HepG2 (cell line): ENCODE results near the gene PLD3. TPM values are rescaled to one million over a fixed set of nuclear protein-coding genes. Genes with fewer than 3 reads are reported as not detected.

Experiments
- ATAC-seq: fragments of 200-7000 bp; cut with Tn5 transposase; 3 replicates; pipeline ENCODE4 v1.9.1; 2020; ENCODE audit warnings: mild to moderate bottlenecking, moderate library complexity
- BruUV-seq: library from RNA; stranded (reverse); fragments of 400-500 nt; replicated peaks from 2 replicates; lab custom pipeline; 2021; lab: Mats Ljungman, UMichigan
- CTCF ChIA-PET: fragments of 300-600 bp; formaldehyde crosslinking; extraction: SDS; loops from one replicate; lab custom pipeline; 2021; ENCODE audit warnings: low total read pairs, inconsistent platforms, low intra/inter-chr PET ratio; lab: Yijun Ruan, JAX
- POLR2A ChIA-PET: fragments of 350-600 bp; sonication (Branson Sonifier 250); formaldehyde crosslinking; loops from one replicate; lab custom pipeline; 2020; ENCODE audit warnings: antibody characterized with exemption, inconsistent platforms; lab: Yijun Ruan, JAX
- DNase-seq: peaks from one replicate; pipeline ENCODE4 v3.0.0-alpha.2; 2015; ENCODE audit warnings: low spot score
- FAIRE-seq: peaks from 3 replicates; lab custom pipeline; 2011; peaks lifted over from hg19 to GRCh38; lab: Jason Lieb, UNC
- H2AFZ ChIP-seq: one replicate; pipeline ENCODE4 v1.6.1; 2011; ENCODE audit warnings: low read length, inconsistent platforms
- H3K27ac ChIP-seq: fragments of 300-600 bp; 3 replicates; pipeline ENCODE4 v1.8.0; 2011; ENCODE audit warnings: mixed run types, mild to moderate bottlenecking, mixed read lengths, low read length, inconsistent platforms; ENCODE audit not compliant: insufficient read depth; ENCODE audit errors: extremely low read length
- H3K27me3 ChIP-seq, 2 experiments: fragments of 200-600 bp in 1 of 2; 2 replicates in 1 of 2; 3 replicates in 1 of 2; pipeline versions ENCODE4 v1.6.0 to v1.8.0; 2011; ENCODE audit warnings: low read length in 2 of 2, mild to moderate bottlenecking in 2 of 2, moderate library complexity in 2 of 2, inconsistent platforms in 1 of 2; ENCODE audit not compliant: insufficient read depth in 2 of 2, control insufficient read depth in 1 of 2
- H3K36me3 ChIP-seq, 2 experiments: fragments of 200-600 bp in 1 of 2; replicated peaks in 1 of 2; 2 replicates in 1 of 2; 3 replicates in 1 of 2; pipeline versions ENCODE4 v1.5.1 to v1.8.0; 2011; ENCODE audit warnings: low read length in 2 of 2, inconsistent platforms in 1 of 2; ENCODE audit not compliant: insufficient read depth in 2 of 2, control insufficient read depth in 1 of 2
- H3K4me1 ChIP-seq: 2 replicates; pipeline ENCODE4 v1.5.1; 2012; ENCODE audit warnings: low read length, inconsistent platforms; ENCODE audit not compliant: insufficient read depth
- H3K4me2 ChIP-seq: 2 replicates; pipeline ENCODE4 v1.6.0; 2011; ENCODE audit warnings: low read depth, low read length, inconsistent platforms
- H3K4me3 ChIP-seq, 3 experiments: fragments of 200-600 bp in 1 of 3; sonication (generic), shearing (Covaris generic) in 1 of 3; replicated peaks in 1 of 3; 2 replicates each; pipeline ENCODE4 v1.5.1; 2011 to 2016; ENCODE audit warnings: low read length in 3 of 3, inconsistent platforms in 2 of 3, low read depth in 2 of 3, mild to moderate bottlenecking in 2 of 3, control low read depth in 1 of 3, mixed read lengths in 1 of 3; ENCODE audit not compliant: insufficient read depth in 1 of 3
- H3K79me2 ChIP-seq: one replicate; pipeline ENCODE4 v1.6.1; 2011; ENCODE audit warnings: low read length, inconsistent platforms; ENCODE audit not compliant: insufficient read depth
- H3K9ac ChIP-seq: 2 replicates; pipeline ENCODE4 v1.6.0; 2011; ENCODE audit warnings: mild to moderate bottlenecking, low read depth, low read length, inconsistent platforms; ENCODE audit not compliant: insufficient read depth
- H3K9me3 ChIP-seq: 2 replicates; pipeline ENCODE4 v1.5.1; 2012; ENCODE audit warnings: mild to moderate bottlenecking, low read length
- H4K20me1 ChIP-seq: 2 replicates; pipeline ENCODE4 v1.6.0; 2011; ENCODE audit warnings: inconsistent platforms, mild to moderate bottlenecking, low read length, moderate library complexity; ENCODE audit not compliant: insufficient read depth
- DDIT3 ChIP-seq: sonication (generic); formaldehyde crosslinking; IDR thresholded peaks from 2 replicates; pipeline ENCODE4 v1.4.0; 2020; ENCODE audit warnings: mild to moderate bottlenecking, missing genetic modification reagents
- GATAD2A ChIP-seq: IDR thresholded peaks from 2 replicates; pipeline ENCODE4 v1.6.1; 2016
- JARID2 ChIP-seq: sonication (generic); formaldehyde crosslinking; IDR thresholded peaks from 2 replicates; pipeline ENCODE4 v1.8.1; 2023; ENCODE audit warnings: missing genetic modification reagents, inconsistent platforms; ENCODE audit not compliant: insufficient replicate concordance
- MZF1 ChIP-seq: sonication (generic); formaldehyde crosslinking; IDR thresholded peaks from 2 replicates; pipeline ENCODE4 v1.8.1; 2023; ENCODE audit warnings: mild to moderate bottlenecking, missing genetic modification reagents, borderline replicate concordance
- NCOA1 ChIP-seq: sonication (generic); formaldehyde crosslinking; IDR thresholded peaks from 2 replicates; pipeline ENCODE4 v1.9.0; 2021; ENCODE audit warnings: missing genetic modification reagents
- RBFOX2 ChIP-seq: fragments of 200-400 bp; formaldehyde crosslinking; IDR thresholded peaks from 2 replicates; pipeline ENCODE4 v1.6.1; 2017; ENCODE audit warnings: low read depth, mild to moderate bottlenecking, low read length
- SAFB2 ChIP-seq: sonication (generic); formaldehyde crosslinking; IDR thresholded peaks from 2 replicates; pipeline ENCODE4 v1.5.1; 2020; ENCODE audit warnings: missing genetic modification reagents, low read depth, mild to moderate bottlenecking, borderline replicate concordance
- ZNF274 ChIP-seq: sonication (generic); formaldehyde crosslinking; IDR thresholded peaks from 2 replicates; pipeline ENCODE4 v1.5.1; 2020; ENCODE audit warnings: mild to moderate bottlenecking, missing genetic modification reagents
- ZNF326 ChIP-seq: sonication (generic); formaldehyde crosslinking; IDR thresholded peaks from 2 replicates; pipeline ENCODE4 v1.4.0; 2020; ENCODE audit warnings: missing genetic modification reagents, borderline replicate concordance
- ZNF567 ChIP-seq: sonication (generic); formaldehyde crosslinking; IDR thresholded peaks from 2 replicates; pipeline ENCODE4 v1.8.1; 2023; ENCODE audit warnings: mild to moderate bottlenecking, missing genetic modification reagents, borderline replicate concordance
- ZNF7 ChIP-seq: IDR thresholded peaks from 2 replicates; pipeline ENCODE4 v1.6.1; 2016; ENCODE audit warnings: missing biosample characterization, missing genetic modification reagents
- ZNF784 ChIP-seq: sonication (generic); formaldehyde crosslinking; IDR thresholded peaks from 2 replicates; pipeline ENCODE4 v1.5.1; 2020; ENCODE audit warnings: missing genetic modification reagents, mild to moderate bottlenecking, borderline replicate concordance
- WGBS: methylation state at CpG from one replicate; pipeline ENCODE4 v1.1.6; 2017; ENCODE audit warnings: low lambda C conversion rate; 5-methylcytosine and 5-hydroxymethylcytosine counted together
- in situ Hi-C: cut with HindIII; loops from 2 replicates; pipeline ENCODE4 v1.10.0; 2017; ENCODE audit warnings: low pct_unique_long_range_greater_than_20kb; ENCODE audit not compliant: extremely low pct_ligation_motif_present
- intact Hi-C: fragments of 100-400 bp; cut with micrococcal nuclease; formaldehyde crosslinking; loops from one replicate; pipeline ENCODE4 v1.10.0; 2022; ENCODE audit not compliant: unreplicated experiment
- polyA plus RNA-seq, 8 experiments: library from polyadenylated mRNA; depleted of rRNA in 3 of 8; stranded (reverse) in 7 of 8; unstranded in 1 of 8; fragments of >200 nt; fragmentation: Illumina TruSeq in 4 of 8; extraction: Trizol in 4 of 8; gene quantifications; 2 replicates each; pipeline versions ENCODE4 v1.2.1 to v1.2.3, GENCODE V29; 2011 to 2016; ENCODE audit warnings: low read depth in 4 of 8, missing spikeins in 1 of 8, mixed read lengths in 1 of 8; ENCODE audit not compliant: insufficient read depth in 1 of 8
- total RNA-seq, 5 experiments: library from RNA; depleted of rRNA; stranded (reverse); fragments of >200 nt; fragmentation: Illumina TruSeq; extraction: Trizol; gene quantifications; 2 replicates each; pipeline ENCODE4 v1.2.3, GENCODE V29; 2016; ENCODE audit warnings: low read depth in 1 of 5
- TF ChIP-seq, protein P1 (sequence below): IDR thresholded peaks from 2 replicates; pipeline ENCODE4 v1.6.1; 2012; ENCODE audit warnings: inconsistent platforms
- TF ChIP-seq, protein P2 (sequence below): sonication (generic); formaldehyde crosslinking; IDR thresholded peaks from 2 replicates; pipeline ENCODE4 v1.9.0; 2021; ENCODE audit warnings: missing genetic modification reagents, mild to moderate bottlenecking, borderline replicate concordance

Gene PLD3
- total and polyA plus RNA-seq, 2 of the 13 experiments (the other 11 are each of a cell fraction or from before 2014, with no cell fraction given), result 45.7 to 164 TPM

DNA sequence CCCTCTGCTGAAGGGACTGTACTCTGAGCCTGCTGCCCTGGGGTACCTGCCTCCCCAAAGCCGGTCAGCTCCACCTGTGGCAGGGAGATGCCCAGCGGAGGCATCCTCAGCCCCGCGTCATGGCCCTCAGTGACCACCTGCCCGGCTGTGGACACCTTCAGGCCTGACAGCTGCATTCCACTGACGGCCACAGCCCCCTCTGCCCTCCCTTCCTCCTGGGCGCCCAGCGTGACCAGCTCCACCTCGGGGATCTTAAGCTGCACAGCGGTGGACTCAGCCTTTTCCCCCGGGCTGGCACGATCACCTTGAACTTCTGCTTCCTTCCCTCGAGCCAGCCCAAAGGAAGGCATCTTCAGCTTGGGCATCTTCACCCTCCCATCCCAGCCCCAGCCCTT lies 46.3 kb downstream of the PLD3 start (continued):
- TF ChIP-seq DDIT3 (CRISPR knock-in tag) (no peak), SAFB2 (CRISPR knock-in tag) (no peak), ZNF326 (CRISPR knock-in tag) (no peak), MZF1 (CRISPR knock-in tag) (no peak), ZNF274 (CRISPR knock-in tag) (no peak), GATAD2A (CRISPR knock-in tag) (no peak), ZNF784 (CRISPR knock-in tag) (no peak), NCOA1 (no peak), ZNF567 (no peak)

GRCh38 chr19:40395956-40396355 lies 47.5 kb downstream of the PLD3 start:
- Histone ChIP-seq H3K36me3 (no peaks in the 10 kb centered on the region), H3K9ac (no peak overlapping the region), H3K27me3 (peaks cover 10 to 35% of the 10 kb centered on the region in 2 experiments; a peak in 4 of 5 replicates), H3K27ac (no peak overlapping the region), H3K4me2 (no peak overlapping the region), H3K79me2 (no peaks in the 10 kb centered on the region), H3K4me1 (peaks cover 6% of the 10 kb centered on the region), H3K9me3 (no peaks in the 10 kb centered on the region)
- 61% methylated on average over 7 of the region's 14 CpGs for WGBS
- FAIRE-seq (no peak), ATAC-seq (no peak), DNase-seq (no peak)
- CTCF ChIA-PET, result no interaction called here
- POLR2A ChIA-PET, result interaction anchor here (1.7 kb wide), 1 partner anchor 30 kb away, joined by 5 read pairs; the partner anchor contains the start of gene SERTAD1
- intact Hi-C loops, result no loop called here
- in situ Hi-C loops, result no loop called here
- TF ChIP-seq RBFOX2 (no peak), JARID2 (CRISPR knock-in tag) (no peak), ZNF7 (CRISPR knock-in tag) (no peak)
- TF ChIP-seq, protein P1, sequence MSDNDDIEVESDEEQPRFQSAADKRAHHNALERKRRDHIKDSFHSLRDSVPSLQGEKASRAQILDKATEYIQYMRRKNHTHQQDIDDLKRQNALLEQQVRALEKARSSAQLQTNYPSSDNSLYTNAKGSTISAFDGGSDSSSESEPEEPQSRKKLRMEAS, result no peak
- TF ChIP-seq, protein P2, sequence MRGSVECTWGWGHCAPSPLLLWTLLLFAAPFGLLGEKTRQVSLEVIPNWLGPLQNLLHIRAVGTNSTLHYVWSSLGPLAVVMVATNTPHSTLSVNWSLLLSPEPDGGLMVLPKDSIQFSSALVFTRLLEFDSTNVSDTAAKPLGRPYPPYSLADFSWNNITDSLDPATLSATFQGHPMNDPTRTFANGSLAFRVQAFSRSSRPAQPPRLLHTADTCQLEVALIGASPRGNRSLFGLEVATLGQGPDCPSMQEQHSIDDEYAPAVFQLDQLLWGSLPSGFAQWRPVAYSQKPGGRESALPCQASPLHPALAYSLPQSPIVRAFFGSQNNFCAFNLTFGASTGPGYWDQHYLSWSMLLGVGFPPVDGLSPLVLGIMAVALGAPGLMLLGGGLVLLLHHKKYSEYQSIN (CRISPR knock-in tag), result no peak
- TF ChIP-seq, all 625 proteins: peak for 0
- Histone ChIP-seq H2AFZ (no peak overlapping the region), H3K4me3 (no peak overlapping the region), H4K20me1 (no peaks in the 10 kb centered on the region)
- no TSS peak for BruUV-seq
